ENCODE measurements around the gene RAP1GAP.

DNA sequence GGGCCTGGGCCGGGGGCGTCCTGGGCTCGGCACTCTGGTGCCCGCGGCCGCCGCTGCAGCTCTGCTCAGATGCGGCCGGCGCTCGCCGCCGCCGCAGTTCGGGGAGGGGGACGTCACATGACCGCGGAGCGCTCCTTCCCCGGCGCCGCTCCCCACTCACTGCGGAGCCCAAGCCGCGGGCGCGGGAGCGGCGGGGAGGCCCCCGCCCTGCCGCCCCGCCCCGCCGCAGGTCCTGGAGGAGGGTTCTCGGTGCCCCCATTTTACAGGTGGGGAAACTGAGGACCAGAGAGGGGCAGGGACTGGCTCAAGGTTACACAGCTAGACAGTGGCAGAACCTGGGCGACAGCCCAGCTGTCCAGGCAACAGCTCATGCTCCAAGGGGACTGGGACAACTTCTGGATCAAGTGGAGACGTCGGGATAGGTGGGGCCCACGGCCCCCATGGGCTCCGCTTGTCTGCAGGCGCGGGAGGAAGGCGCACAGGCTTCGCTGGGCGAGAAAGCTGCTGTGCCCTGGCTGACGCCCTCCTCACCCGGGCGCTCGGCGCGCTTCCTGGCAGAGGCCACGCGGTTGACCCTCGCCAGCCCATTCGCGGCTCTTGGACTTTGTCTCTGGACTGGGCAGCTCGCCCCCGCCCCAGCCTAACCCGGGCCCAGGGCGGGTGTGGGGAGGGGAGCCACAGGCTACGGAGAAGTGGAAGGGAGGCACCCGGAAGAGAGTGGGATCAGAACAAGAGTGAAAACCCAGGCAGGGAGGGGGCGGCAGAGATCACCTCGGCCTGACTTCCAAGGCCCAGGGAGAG, at the start of gene RAP1GAP:
- TF ChIP-seq, protein P1, sequence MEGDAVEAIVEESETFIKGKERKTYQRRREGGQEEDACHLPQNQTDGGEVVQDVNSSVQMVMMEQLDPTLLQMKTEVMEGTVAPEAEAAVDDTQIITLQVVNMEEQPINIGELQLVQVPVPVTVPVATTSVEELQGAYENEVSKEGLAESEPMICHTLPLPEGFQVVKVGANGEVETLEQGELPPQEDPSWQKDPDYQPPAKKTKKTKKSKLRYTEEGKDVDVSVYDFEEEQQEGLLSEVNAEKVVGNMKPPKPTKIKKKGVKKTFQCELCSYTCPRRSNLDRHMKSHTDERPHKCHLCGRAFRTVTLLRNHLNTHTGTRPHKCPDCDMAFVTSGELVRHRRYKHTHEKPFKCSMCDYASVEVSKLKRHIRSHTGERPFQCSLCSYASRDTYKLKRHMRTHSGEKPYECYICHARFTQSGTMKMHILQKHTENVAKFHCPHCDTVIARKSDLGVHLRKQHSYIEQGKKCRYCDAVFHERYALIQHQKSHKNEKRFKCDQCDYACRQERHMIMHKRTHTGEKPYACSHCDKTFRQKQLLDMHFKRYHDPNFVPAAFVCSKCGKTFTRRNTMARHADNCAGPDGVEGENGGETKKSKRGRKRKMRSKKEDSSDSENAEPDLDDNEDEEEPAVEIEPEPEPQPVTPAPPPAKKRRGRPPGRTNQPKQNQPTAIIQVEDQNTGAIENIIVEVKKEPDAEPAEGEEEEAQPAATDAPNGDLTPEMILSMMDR (IDR thresholded peaks at IDR 0.05; ENCODE audit: low read length), result no peak
- TF ChIP-seq EZH2phosphoT487 (IDR thresholded peaks at IDR 0.05; ENCODE audit: low read length) (no peak), EZH2 (optimal IDR thresholded peaks at IDR 0.05; ENCODE audit: low read depth, low read length) (no peak)

Data from MM.1S (cell line).